Measurements from ENCODE around the gene PHACTR4. TPM values are rescaled to one million over a fixed set of nuclear protein-coding genes. Genes with fewer than 3 reads are reported as not detected.
"Not testable (repeated sequence)": the region's sequence is repeated elsewhere in the genome, so short reads cannot be mapped to it uniquely, and the experiment has no call there.

PHACTR4 gene
- total RNA-seq, 3 donors from 2014 or later = 47.6 to 62.3 (median 54.8) TPM

GRCh38 chr1:28439320-28439719, 69.8 kb downstream of the PHACTR4 start:
- Histone ChIP-seq H3K36me3 (ENCODE audit: low read depth) (no peaks in the 10 kb centered on the region), H3K4me3 (no peak overlapping the region), H3K4me1 (ENCODE audit: low read depth) (peaks cover 12% of the 10 kb centered on the region), H3K9me3 (no peaks in the 10 kb centered on the region)
- no peak for TF ChIP-seq CTCF (IDR thresholded peaks at IDR 0.05)
- intact Hi-C loops (cut with DNase I, micrococcal nuclease) = no loop called here
- ATAC-seq (no peak), DNase-seq (no peak)

DNA sequence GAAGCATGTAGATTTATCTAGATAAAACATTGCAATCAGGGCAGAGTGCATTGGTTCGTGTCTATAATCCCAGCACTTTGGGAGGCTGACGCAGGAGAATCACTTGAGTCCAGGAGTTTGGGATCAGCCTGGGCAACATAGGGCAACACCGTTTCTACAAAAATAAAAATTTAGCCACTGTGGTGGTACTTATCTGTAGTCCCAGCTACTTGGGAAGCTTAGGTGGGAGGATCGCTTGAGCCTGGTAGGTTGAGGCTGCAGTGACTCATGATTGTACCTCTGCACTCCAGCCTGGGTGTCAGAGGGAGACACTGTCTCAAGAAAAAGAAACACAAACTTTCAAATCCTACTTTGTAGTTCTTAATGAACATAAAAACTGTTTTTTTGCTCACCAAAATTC, 72.1 kb downstream of the PHACTR4 start:
- Histone ChIP-seq H3K9me3 (no peaks in the 10 kb centered on the region), H3K4me3 (no peak overlapping the region), H3K4me1 (ENCODE audit: low read depth) (peaks cover 11% of the 10 kb centered on the region), H3K36me3 (ENCODE audit: low read depth) (no peaks in the 10 kb centered on the region)
- intact Hi-C loops (cut with DNase I, micrococcal nuclease) = no loop called here
- TF ChIP-seq CTCF (IDR thresholded peaks at IDR 0.05) = no peak
- ATAC-seq (no peak), DNase-seq (no peak)

GRCh38 chr1:28443550-28443949, 74.0 kb downstream of the PHACTR4 start:
- no peak for ATAC-seq
- TF ChIP-seq CTCF (IDR thresholded peaks at IDR 0.05) = no peak
- intact Hi-C loops (cut with DNase I, micrococcal nuclease) = no loop called here
- H3K4me3 ChIP-seq = no peak overlapping the region
- H3K9me3 ChIP-seq = no peaks in the 10 kb centered on the region
- H3K36me3 ChIP-seq (ENCODE audit: low read depth) = no peaks in the 10 kb centered on the region
- no peak for DNase-seq
- H3K4me1 ChIP-seq (ENCODE audit: low read depth) = no peaks in the 10 kb centered on the region

- no peak for DNase-seq
- peaks cover 8% of the 10 kb centered on the region for H3K4me1 ChIP-seq (ENCODE audit: low read depth)
- ATAC-seq = no peak
- H3K9me3 ChIP-seq = no peaks in the 10 kb centered on the region
- no peaks in the 10 kb centered on the region for H3K36me3 ChIP-seq (ENCODE audit: low read depth)
- intact Hi-C loops (cut with DNase I, micrococcal nuclease) = no loop called here
- H3K4me3 ChIP-seq = no peak overlapping the region
- TF ChIP-seq CTCF (IDR thresholded peaks at IDR 0.05) = no peak
Observed at GRCh38 chr1:28447679-28448078, 78.1 kb downstream of the PHACTR4 start.

DNA sequence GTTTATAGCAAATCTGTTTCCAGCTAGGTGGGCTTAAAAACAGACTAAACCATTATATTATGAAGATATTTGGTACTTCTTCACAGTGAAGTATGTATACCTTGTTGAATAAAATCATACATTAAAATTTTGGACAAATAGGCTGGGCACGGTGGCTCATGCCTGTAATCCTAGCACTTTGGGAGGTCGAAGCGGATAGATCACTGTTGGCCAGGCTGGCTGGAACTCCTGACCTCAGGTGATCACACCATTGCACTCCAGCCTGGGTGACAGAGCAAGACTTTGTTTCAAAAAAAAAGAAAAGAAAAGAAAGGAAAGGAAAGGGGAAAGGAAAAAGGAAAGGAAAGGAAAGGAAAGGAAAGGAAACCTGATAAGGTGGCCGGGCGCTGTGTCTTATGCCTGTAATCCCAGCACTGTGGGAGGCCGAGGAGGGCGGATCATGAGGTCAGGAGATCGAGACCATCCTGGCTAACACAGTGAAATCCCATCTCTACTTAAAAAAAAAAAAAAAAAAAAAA, 78.6 kb downstream of the PHACTR4 start:
- H3K4me1 ChIP-seq (ENCODE audit: low read depth); intact Hi-C loops (cut with DNase I, micrococcal nuclease): not testable (repeated sequence)

DNA sequence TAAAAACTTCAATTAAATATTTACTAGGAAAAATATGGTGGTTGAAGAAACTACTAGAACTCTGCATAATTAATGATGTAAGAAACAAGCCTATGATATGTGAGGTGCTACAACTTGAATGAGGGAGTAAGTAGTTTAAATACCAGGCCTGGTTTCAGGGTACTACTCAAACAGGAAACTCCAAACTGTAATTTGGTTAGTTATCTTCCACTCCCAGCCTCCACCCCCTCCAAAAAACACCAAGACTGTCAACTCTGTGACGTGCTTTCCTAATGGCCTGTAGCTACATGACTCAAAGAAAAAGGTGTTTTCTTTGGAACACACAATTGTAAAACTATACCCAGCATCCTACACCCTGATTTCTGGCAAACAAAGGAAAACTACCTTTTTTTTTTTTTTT, 80.4 kb downstream of the PHACTR4 start:
- Histone ChIP-seq H3K36me3 (ENCODE audit: low read depth) (no peaks in the 10 kb centered on the region), H3K4me3 (no peak overlapping the region), H3K4me1 (ENCODE audit: low read depth) (peaks cover 8% of the 10 kb centered on the region), H3K9me3 (no peaks in the 10 kb centered on the region)
- TF ChIP-seq CTCF (IDR thresholded peaks at IDR 0.05) = no peak
- intact Hi-C loops (cut with DNase I, micrococcal nuclease) = no loop called here
- no peak for DNase-seq
- ATAC-seq = no peak

More for the DNA sequence above, 78.6 kb downstream of the PHACTR4 start:
- not testable (repeated sequence) for H3K9me3 ChIP-seq; ATAC-seq; H3K4me3 ChIP-seq; DNase-seq; H3K36me3 ChIP-seq (ENCODE audit: low read depth)
